CD8-positive, alpha-beta memory T cell (primary cell): ENCODE results near the gene PDZD2. TPM values are rescaled to one million over a fixed set of nuclear protein-coding genes. Genes with fewer than 3 reads are reported as not detected.
"Not testable (repeated sequence)": the region's sequence is repeated elsewhere in the genome, so short reads cannot be mapped to it uniquely, and the experiment has no call there.

Experiments
- CTCF ChIA-PET: fragments of 350-600 bp; sonication (Branson Sonifier 250); formaldehyde crosslinking; loops from one replicate; lab custom pipeline; 2021; ENCODE audit warnings: antibody characterized with exemption; lab: Charles Lee
- POLR2A ChIA-PET: fragments of 350-600 bp; sonication (Branson Sonifier 250); formaldehyde crosslinking; loops from one replicate; lab custom pipeline; 2021; ENCODE audit warnings: antibody characterized with exemption; lab: Charles Lee
- DNase-seq, 5 donors: peaks; one replicate each; pipeline versions ENCODE4 v3.0.0 to v3.0.0-alpha.2; 2020 to 2022; ENCODE audit warnings: mixed read lengths in 1 of 5
- H3K27ac ChIP-seq: one replicate; pipeline ENCODE4 v1.7.0; 2013; ENCODE audit warnings: low read depth, mild to moderate bottlenecking, low read length, moderate library complexity
- H3K27me3 ChIP-seq: 2 replicates; pipeline ENCODE4 v1.7.0; 2013; ENCODE audit warnings: low read length, mild to moderate bottlenecking; ENCODE audit not compliant: insufficient read depth, poor library complexity, severe bottlenecking
- H3K36me3 ChIP-seq: 2 replicates; pipeline ENCODE4 v1.7.0; 2013; ENCODE audit warnings: mild to moderate bottlenecking, low read length, moderate library complexity; ENCODE audit not compliant: insufficient read depth
- H3K4me1 ChIP-seq: 2 replicates; pipeline ENCODE4 v1.7.0; 2013; ENCODE audit warnings: mild to moderate bottlenecking, low read length, moderate library complexity; ENCODE audit not compliant: insufficient read depth
- H3K4me3 ChIP-seq: 2 replicates; pipeline ENCODE4 v1.7.0; 2013; ENCODE audit warnings: mild to moderate bottlenecking, low read length
- H3K9me3 ChIP-seq: 2 replicates; pipeline ENCODE4 v1.7.0; 2013; ENCODE audit warnings: mild to moderate bottlenecking, low read length
- H3K27ac Mint-ChIP-seq, 8 donors: one replicate each; pipeline ENCODE4 v1.8.0; 2020 to 2021; ENCODE audit warnings: mixed read lengths in 8 of 8, mild to moderate bottlenecking in 6 of 8, inconsistent platforms in 3 of 8, moderate library complexity in 3 of 8
- H3K27me3 Mint-ChIP-seq, 2 donors: one replicate each; pipeline ENCODE4 v1.8.0; 2020 to 2021; ENCODE audit warnings: mixed read lengths in 2 of 2, mild to moderate bottlenecking in 1 of 2, moderate library complexity in 1 of 2
- H3K36me3 Mint-ChIP-seq, 3 donors: one replicate each; pipeline ENCODE4 v1.8.0; 2020 to 2021; ENCODE audit warnings: mixed read lengths in 3 of 3, inconsistent platforms in 1 of 3, mild to moderate bottlenecking in 1 of 3
- H3K4me1 Mint-ChIP-seq, 3 donors: one replicate each; pipeline ENCODE4 v1.8.0; 2020 to 2021; ENCODE audit warnings: mixed read lengths in 3 of 3, inconsistent platforms in 1 of 3, mild to moderate bottlenecking in 1 of 3
- H3K4me3 Mint-ChIP-seq, 7 donors: one replicate each; pipeline ENCODE4 v1.8.0; 2020 to 2021; ENCODE audit warnings: mixed read lengths in 7 of 7, mild to moderate bottlenecking in 6 of 7, moderate library complexity in 4 of 7, inconsistent platforms in 2 of 7
- H3K9me3 Mint-ChIP-seq, 5 donors: one replicate each; pipeline ENCODE4 v1.8.0; 2020 to 2022; ENCODE audit warnings: mixed read lengths in 5 of 5, mild to moderate bottlenecking in 3 of 5, moderate library complexity in 2 of 5, inconsistent platforms in 1 of 5
- polyA plus RNA-seq: library from polyadenylated mRNA; unstranded; fragments of 300-500 nt; fragmentation: Illumina TruSeq; gene quantifications from one replicate; pipeline ENCODE4 v1.2.3, GENCODE V29; 2021
- total RNA-seq, 2 experiments: library from RNA; stranded (reverse); gene quantifications; one replicate each; pipeline ENCODE4 v1.2.3, GENCODE V29; 2021

PDZD2 gene
- total and polyA plus RNA-seq, 3 experiments from 2014 or later = 0.15 to 0.40 (median 0.27) TPM

DNA sequence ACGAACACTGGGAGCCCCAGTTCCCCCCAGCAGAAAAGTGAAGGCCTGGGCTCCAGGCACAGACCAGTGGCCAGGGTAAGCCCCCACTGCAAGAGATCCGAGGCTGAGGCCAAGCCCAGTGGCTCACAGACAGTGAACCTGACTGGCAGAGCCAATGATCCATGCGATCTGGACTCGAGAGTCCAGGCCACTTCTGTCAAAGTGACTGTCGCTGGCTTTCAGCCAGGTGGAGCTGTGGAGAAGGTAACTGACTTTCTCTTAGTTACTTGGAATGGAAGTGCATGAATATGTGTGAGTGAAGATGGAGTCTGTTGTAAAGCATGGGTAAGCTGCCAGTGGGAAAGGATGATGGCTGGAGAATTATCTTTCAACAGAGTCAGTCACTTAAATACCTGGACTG is 435.5 kb downstream of the PDZD2 start:
- no peaks in the 10 kb centered on the region for H3K9me3 Mint-ChIP-seq
- no peaks in the 10 kb centered on the region for H3K36me3 ChIP-seq
- no peak for DNase-seq
- H3K27ac Mint-ChIP-seq = no peak overlapping the region
- no peaks in the 10 kb centered on the region for H3K9me3 ChIP-seq
- ChIA-PET POLR2A (no interaction called here), CTCF (interaction anchor here (1.6 kb wide), 1 partner anchor 18 kb away, joined by 4 read pairs; no protein-coding TSS in a partner anchor)
- H3K27ac ChIP-seq = no peak overlapping the region
- H3K4me1 Mint-ChIP-seq = no peaks in the 10 kb centered on the region
- H3K4me3 Mint-ChIP-seq = no peak overlapping the region
- no peaks in the 10 kb centered on the region for H3K4me1 ChIP-seq
- H3K27me3 ChIP-seq = no peaks in the 10 kb centered on the region
- no peaks in the 10 kb centered on the region for H3K36me3 Mint-ChIP-seq
- H3K4me3 ChIP-seq = no peak overlapping the region
- H3K27me3 Mint-ChIP-seq = peaks cover 4 to 6% of the 10 kb centered on the region in 2 donors

DNA sequence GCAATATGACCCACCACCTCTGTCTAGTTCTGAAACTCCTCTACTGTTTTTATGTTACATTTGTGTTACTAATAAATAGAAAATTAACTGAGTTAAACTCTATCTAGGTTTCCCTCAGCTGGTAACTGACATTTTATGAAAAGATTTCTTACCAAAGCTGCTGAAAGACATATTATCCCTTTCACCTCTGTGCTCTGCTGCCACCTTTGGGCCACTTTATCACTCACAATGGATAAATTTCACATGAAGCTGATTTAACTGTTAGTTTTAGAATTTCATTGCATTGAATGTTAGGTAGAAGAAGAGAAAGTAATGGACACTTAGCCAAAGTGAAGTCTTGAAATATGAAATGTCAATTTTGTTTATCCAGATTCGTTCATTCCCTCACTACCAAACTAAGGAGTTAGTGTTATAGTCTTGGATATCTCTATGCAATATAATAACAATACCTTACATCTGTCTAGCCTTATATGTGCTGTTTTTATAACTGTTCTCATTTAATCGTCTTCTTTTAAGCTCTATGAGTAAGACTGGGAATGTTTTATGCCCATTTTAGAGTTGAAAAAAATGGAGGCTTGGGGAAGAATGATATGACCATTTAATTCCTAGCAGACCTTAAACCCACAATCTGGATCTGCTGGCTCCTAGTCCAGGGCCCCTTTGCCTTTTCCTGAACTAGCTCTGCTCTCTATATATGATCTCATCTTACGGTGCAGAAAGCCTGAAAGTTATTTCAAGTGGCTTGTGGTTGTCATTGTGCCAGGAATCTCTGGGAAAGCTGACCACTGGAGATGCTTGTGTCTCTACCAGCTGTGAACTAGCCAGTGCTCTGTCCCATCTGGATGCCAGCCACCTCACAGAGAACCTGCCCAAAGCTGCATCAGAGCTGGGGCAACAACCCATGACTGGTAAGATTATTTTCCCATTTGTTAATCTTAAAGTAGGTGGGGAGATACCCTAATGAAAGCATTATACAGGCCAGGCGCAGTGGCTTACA is 438.1 kb downstream of the PDZD2 start:
- Mint-ChIP-seq H3K27me3 (peaks cover 4 to 6% of the 10 kb centered on the region in 2 donors), H3K27ac (no peak overlapping the region), H3K4me1 (no peaks in the 10 kb centered on the region), H3K36me3 (no peaks in the 10 kb centered on the region), H3K9me3 (peaks cover 0 to 3% (median 0%) of the 10 kb centered on the region in 5 donors), H3K4me3 (no peak overlapping the region)
- H3K27me3 ChIP-seq = no peaks in the 10 kb centered on the region
- ChIA-PET POLR2A (no interaction called here), CTCF (interaction anchor here (0.8 to 1.9 kb wide), 8 partner anchors 8 to 545 kb away, joined by 3 to 6 read pairs (median 4); partner anchors contain the start of genes C5orf22 and DROSHA)
- H3K9me3 ChIP-seq = no peaks in the 10 kb centered on the region
- H3K4me1 ChIP-seq = no peaks in the 10 kb centered on the region
- H3K36me3 ChIP-seq = no peaks in the 10 kb centered on the region
- no peak overlapping the region for H3K4me3 ChIP-seq
- H3K27ac ChIP-seq = no peak overlapping the region
- DNase-seq = peak in 1 of 5 donors; percentile 37

DNA sequence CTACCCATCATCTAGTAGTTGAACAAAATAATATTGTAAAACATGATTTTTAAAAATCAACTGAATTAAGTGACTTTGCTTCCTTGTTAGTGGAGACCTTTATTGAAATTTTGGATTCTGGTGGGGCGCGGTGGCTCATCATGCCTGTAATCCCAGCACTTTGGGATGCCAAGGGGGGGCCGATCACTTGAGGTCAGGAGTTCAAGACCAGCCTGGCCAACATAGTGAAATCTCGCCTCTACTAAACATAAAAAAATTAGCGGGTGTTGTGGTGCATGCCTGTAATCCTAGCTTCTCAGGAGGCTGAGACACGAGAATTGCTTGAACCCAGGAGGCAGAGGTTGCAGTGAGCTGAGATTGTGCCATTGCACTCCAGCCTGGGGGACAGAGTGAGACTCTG is 439.9 kb downstream of the PDZD2 start:
- H3K27ac ChIP-seq, H3K9me3 Mint-ChIP-seq, H3K27me3 Mint-ChIP-seq, CTCF ChIA-PET, DNase-seq, H3K27me3 ChIP-seq, H3K4me1 Mint-ChIP-seq, H3K4me3 Mint-ChIP-seq, H3K4me1 ChIP-seq, H3K9me3 ChIP-seq, H3K36me3 ChIP-seq, H3K36me3 Mint-ChIP-seq, H3K27ac Mint-ChIP-seq, POLR2A ChIA-PET, H3K4me3 ChIP-seq: not testable (repeated sequence)

DNA sequence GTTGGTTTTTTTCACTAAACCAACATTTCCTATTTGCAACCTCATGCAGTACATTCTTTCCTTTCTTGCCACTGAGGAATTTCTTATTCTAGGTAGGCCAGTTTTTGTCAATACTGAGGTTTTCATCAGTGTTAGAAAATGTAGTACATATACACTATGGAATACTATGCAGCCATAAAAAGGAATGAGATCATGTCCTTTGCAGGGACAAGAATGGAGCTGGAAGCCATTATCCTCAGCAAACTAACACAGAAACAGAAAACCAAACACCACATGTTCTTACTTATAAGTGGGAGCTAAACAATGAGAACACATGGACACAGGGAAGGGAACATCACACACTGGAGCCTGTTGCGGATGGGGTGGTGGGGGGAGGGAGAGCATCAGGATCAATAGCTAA is 441.6 kb downstream of the PDZD2 start:
- CTCF ChIA-PET, H3K36me3 ChIP-seq, POLR2A ChIA-PET, H3K27me3 Mint-ChIP-seq, H3K4me3 Mint-ChIP-seq, H3K27me3 ChIP-seq, DNase-seq, H3K27ac Mint-ChIP-seq, H3K9me3 ChIP-seq, H3K27ac ChIP-seq, H3K4me1 Mint-ChIP-seq, H3K36me3 Mint-ChIP-seq, H3K4me3 ChIP-seq, H3K9me3 Mint-ChIP-seq, H3K4me1 ChIP-seq: not testable (repeated sequence)

DNA sequence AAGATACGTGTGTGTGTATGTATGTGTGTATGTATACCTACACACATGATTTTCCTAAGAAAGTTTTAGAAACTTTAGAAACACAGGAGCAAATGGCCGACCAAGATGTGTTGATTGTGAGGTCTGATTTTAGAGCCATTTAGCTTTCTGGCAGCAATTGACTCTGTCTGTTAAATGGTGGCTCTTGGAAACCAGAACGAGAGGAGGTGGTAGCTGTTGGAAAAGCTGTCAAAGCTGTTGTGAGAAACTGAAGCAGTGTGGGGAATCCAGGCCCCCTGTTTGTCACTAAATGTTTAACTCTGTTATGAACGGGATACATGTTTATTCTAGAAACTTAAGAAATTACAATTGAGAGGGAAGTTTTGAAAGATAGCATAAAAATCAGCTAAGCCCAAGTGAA is 443.8 kb downstream of the PDZD2 start:
- DNase-seq = no peak
- no peak overlapping the region for H3K4me3 Mint-ChIP-seq
- no peaks in the 10 kb centered on the region for H3K4me1 Mint-ChIP-seq
- Histone ChIP-seq H3K36me3 (no peaks in the 10 kb centered on the region), H3K9me3 (no peaks in the 10 kb centered on the region), H3K27me3 (no peaks in the 10 kb centered on the region), H3K27ac (no peak overlapping the region), H3K4me1 (no peaks in the 10 kb centered on the region), H3K4me3 (no peak overlapping the region)
- H3K27me3 Mint-ChIP-seq = peaks cover 3 to 4% of the 10 kb centered on the region in 2 donors
- peaks cover 0 to 3% (median 0%) of the 10 kb centered on the region in 5 donors for H3K9me3 Mint-ChIP-seq
- ChIA-PET CTCF (no interaction called here), POLR2A (no interaction called here)
- H3K36me3 Mint-ChIP-seq = no peaks in the 10 kb centered on the region
- no peak overlapping the region for H3K27ac Mint-ChIP-seq

DNA sequence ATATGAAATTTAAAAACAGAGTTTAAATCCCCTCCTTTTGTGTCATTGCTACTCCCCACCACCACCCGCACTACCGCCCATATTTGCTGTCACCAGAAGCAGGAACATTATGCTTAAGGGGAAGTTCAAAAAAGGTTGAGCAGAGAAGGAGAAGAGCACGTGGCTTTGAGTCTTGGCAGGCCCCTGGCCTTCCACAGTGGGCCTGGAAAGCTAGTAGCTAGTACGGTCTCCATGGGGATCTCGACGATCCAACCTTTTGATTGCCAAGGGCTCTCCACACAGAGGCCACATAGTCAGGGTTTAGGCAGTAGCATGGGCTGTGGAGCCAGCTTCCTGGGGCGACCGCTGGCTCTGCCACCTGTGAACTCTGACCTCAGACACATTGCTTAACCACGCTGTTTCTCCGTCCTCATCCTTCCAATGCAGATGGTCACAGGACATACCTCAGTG is 445.1 kb downstream of the PDZD2 start:
- Histone ChIP-seq H3K36me3 (no peaks in the 10 kb centered on the region), H3K27ac (no peak overlapping the region), H3K9me3 (no peaks in the 10 kb centered on the region), H3K27me3 (no peaks in the 10 kb centered on the region), H3K4me1 (no peaks in the 10 kb centered on the region), H3K4me3 (no peak overlapping the region)
- CTCF ChIA-PET = interaction anchor here (1.6 to 2.3 kb wide), 2 partner anchors 7 to 9 kb away, joined by 6 to 8 read pairs; no protein-coding TSS in a partner anchor
- H3K4me1 Mint-ChIP-seq = no peaks in the 10 kb centered on the region
- H3K27ac Mint-ChIP-seq = peak overlapping the region in 1 of 8 donors; percentile 43
- H3K27me3 Mint-ChIP-seq = no peaks in the 10 kb centered on the region
- H3K4me3 Mint-ChIP-seq = no peak overlapping the region
- H3K36me3 Mint-ChIP-seq = no peaks in the 10 kb centered on the region
- H3K9me3 Mint-ChIP-seq = peaks cover 0 to 3% (median 0%) of the 10 kb centered on the region in 5 donors
- POLR2A ChIA-PET = no interaction called here
- no peak for DNase-seq

DNA sequence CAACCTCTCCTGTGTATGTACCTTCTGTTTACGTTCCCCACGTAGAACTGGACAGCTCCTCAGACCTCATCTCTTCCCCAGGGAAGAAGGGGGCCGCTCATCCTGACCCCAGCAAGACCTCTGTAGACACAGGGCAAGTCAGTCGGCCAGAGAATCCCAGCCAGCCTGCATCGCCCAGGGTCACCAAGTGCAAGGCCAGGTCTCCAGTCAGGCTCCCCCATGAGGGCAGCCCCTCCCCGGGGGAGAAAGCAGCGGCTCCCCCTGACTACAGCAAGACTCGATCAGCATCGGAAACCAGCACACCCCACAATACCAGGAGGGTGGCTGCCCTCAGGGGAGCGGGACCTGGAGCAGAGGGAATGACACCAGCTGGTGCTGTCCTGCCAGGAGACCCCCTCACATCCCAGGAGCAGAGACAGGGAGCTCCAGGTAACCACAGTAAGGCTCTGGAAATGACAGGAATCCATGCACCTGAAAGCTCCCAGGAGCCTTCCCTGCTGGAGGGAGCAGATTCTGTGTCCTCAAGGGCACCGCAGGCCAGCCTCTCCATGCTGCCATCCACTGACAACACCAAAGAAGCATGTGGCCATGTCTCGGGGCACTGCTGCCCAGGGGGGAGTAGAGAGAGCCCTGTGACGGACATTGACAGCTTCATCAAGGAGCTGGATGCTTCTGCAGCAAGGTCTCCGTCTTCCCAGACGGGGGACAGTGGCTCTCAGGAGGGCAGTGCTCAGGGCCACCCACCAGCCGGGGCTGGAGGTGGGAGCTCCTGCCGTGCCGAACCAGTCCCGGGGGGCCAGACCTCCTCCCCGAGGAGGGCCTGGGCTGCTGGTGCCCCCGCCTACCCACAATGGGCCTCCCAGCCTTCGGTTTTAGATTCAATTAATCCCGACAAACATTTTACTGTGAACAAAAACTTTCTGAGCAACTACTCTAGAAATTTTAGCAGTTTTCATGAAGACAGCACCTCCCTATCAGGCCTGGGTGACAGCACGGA is 448.5 kb downstream of the PDZD2 start:
- no peaks in the 10 kb centered on the region for H3K4me1 ChIP-seq
- Mint-ChIP-seq H3K4me3 (no peak overlapping the region), H3K4me1 (no peaks in the 10 kb centered on the region), H3K27me3 (no peaks in the 10 kb centered on the region), H3K27ac (no peak overlapping the region), H3K36me3 (no peaks in the 10 kb centered on the region), H3K9me3 (no peaks in the 10 kb centered on the region)
- no peak overlapping the region for H3K27ac ChIP-seq
- H3K9me3 ChIP-seq = no peaks in the 10 kb centered on the region
- no peak overlapping the region for H3K4me3 ChIP-seq
- ChIA-PET CTCF (interaction anchor here (1.0 kb wide), 1 partner anchor 10 kb away, joined by 4 read pairs; no protein-coding TSS in a partner anchor), POLR2A (no interaction called here)
- no peaks in the 10 kb centered on the region for H3K36me3 ChIP-seq
- DNase-seq = no peak
- no peaks in the 10 kb centered on the region for H3K27me3 ChIP-seq
